T-cell (primary cell): Measurements from ENCODE around the gene VTI1A. TPM values are rescaled to one million over a fixed set of nuclear protein-coding genes. Genes with fewer than 3 reads are reported as not detected.

Experiments
- ATAC-seq, 4 experiments: fragments of 200-7000 bp in 3 of 4; fragments of 150-1000 bp in 1 of 4; cut with Tn5 transposase; replicated peaks in 1 of 4; 1 replicate in 3 of 4; 2 replicates in 1 of 4; pipeline ENCODE4 v1.10.0; 2021; ENCODE audit warnings: moderate library complexity in 3 of 4, mild to moderate bottlenecking in 2 of 4, moderate number of reproducible peaks in 1 of 4
- CTCF ChIA-PET, 2 donors: fragments of 300-600 bp; sonication (Branson Sonifier 250); formaldehyde crosslinking; loops; one replicate each; lab custom pipeline; 2022; ENCODE audit warnings: antibody characterized with exemption in 2 of 2; lab: Charles Lee
- POLR2A ChIA-PET, 2 donors: fragments of 300-600 bp; sonication (Branson Sonifier 250); formaldehyde crosslinking; loops; one replicate each; lab custom pipeline; 2022; ENCODE audit warnings: antibody characterized with exemption in 2 of 2; lab: Charles Lee
- DNase-seq, 35 experiments: peaks; one replicate each; pipeline versions ENCODE4 v3.0.0 to v3.0.0-alpha.2; 2013 to 2023
- H3K27ac ChIP-seq: one replicate; pipeline ENCODE4 v1.5.1; 2013; ENCODE audit warnings: low read length
- H3K27me3 ChIP-seq, 2 experiments: replicated peaks in 1 of 2; 1 replicate in 1 of 2; 2 replicates in 1 of 2; pipeline versions ENCODE4 v1.6.1 to v1.7.0; 2013; ENCODE audit warnings: low read length in 1 of 2, mixed read lengths in 1 of 2; ENCODE audit not compliant: control insufficient read depth in 2 of 2, insufficient read depth in 2 of 2; ENCODE audit errors: extremely low read depth in 1 of 2
- H3K36me3 ChIP-seq, 2 donors: 1 replicate in 1 of 2; 2 replicates in 1 of 2; pipeline versions ENCODE4 v1.6.1 to v1.7.0; 2013; ENCODE audit warnings: low read length in 1 of 2; ENCODE audit not compliant: control insufficient read depth in 2 of 2, insufficient read depth in 1 of 2; ENCODE audit errors: extremely low read depth in 1 of 2
- H3K4me1 ChIP-seq, 2 experiments: 1 replicate in 1 of 2; 2 replicates in 1 of 2; pipeline versions ENCODE4 v1.6.1 to v1.7.0; 2013; ENCODE audit warnings: low read length in 2 of 2, mixed read lengths in 1 of 2; ENCODE audit not compliant: insufficient read depth in 2 of 2, control insufficient read depth in 1 of 2; ENCODE audit errors: extremely low read depth in 1 of 2
- H3K4me3 ChIP-seq, 2 donors: 1 replicate in 1 of 2; 2 replicates in 1 of 2; pipeline versions ENCODE4 v1.5.1 to v1.7.0; 2013; ENCODE audit warnings: mild to moderate bottlenecking in 2 of 2, low read length in 1 of 2, moderate library complexity in 1 of 2; ENCODE audit not compliant: control insufficient read depth in 1 of 2; ENCODE audit errors: extremely low read depth in 1 of 2
- H3K9me3 ChIP-seq: 2 replicates; pipeline ENCODE4 v1.7.0; 2013
- H3K27ac Mint-ChIP-seq, 2 donors: one replicate each; pipeline ENCODE4 v1.8.0; 2020 to 2021; ENCODE audit warnings: mild to moderate bottlenecking in 2 of 2, mixed read lengths in 2 of 2
- H3K27me3 Mint-ChIP-seq, 2 donors: one replicate each; pipeline ENCODE4 v1.8.0; 2021 to 2022; ENCODE audit warnings: mixed read lengths in 2 of 2
- H3K36me3 Mint-ChIP-seq: one replicate; pipeline ENCODE4 v1.8.0; 2021; ENCODE audit warnings: mixed read lengths
- H3K4me1 Mint-ChIP-seq, 3 donors: one replicate each; pipeline ENCODE4 v1.8.0; 2020 to 2022; ENCODE audit warnings: mixed read lengths in 3 of 3, mild to moderate bottlenecking in 1 of 3
- H3K4me3 Mint-ChIP-seq, 3 donors: one replicate each; pipeline ENCODE4 v1.8.0; 2020 to 2022; ENCODE audit warnings: mild to moderate bottlenecking in 3 of 3, mixed read lengths in 3 of 3, moderate library complexity in 3 of 3
- H3K9me3 Mint-ChIP-seq, 3 donors: one replicate each; pipeline ENCODE4 v1.8.0; 2020 to 2022; ENCODE audit warnings: mixed read lengths in 3 of 3
- WGBS: methylation state at CpG from one replicate; pipeline ENCODE4 v1.1.5; 2013; ENCODE audit warnings: missing lambda C conversion rate; ENCODE audit not compliant: insufficient coverage; 5-methylcytosine and 5-hydroxymethylcytosine counted together
- total RNA-seq, 35 experiments: library from RNA in 6 of 35; stranded (reverse) in 6 of 35; fragments of 120-200 nt in 1 of 35; gene quantifications; one replicate each; pipeline versions ENCODE4 v1.2.1 to v1.2.4 and lab custom pipeline; 2013 to 2026

VTI1A gene
- total RNA-seq, 5 donors from 2014 or later (not counting 1 experiment from before 2014, with no cell fraction given), result 41.3 to 53.6 (median 43.5) TPM

- H3K4me1 Mint-ChIP-seq, result peaks cover 27 to 51% (median 42%) of the 10 kb centered on the region in 3 donors
- H3K27ac Mint-ChIP-seq, result no peak overlapping the region
- DNase-seq (no peak), ATAC-seq (no peak)
- Histone ChIP-seq H3K4me3 (no peak overlapping the region), H3K27ac (no peak overlapping the region), H3K27me3 (no peaks in the 10 kb centered on the region), H3K9me3 (no peaks in the 10 kb centered on the region), H3K4me1 (peaks cover 5 to 8% of the 10 kb centered on the region in 2 experiments), H3K36me3 (peaks cover 11 to 48% of the 10 kb centered on the region in 2 donors)
- H3K27me3 Mint-ChIP-seq, result no peaks in the 10 kb centered on the region
- WGBS, result 71% methylated on average over 1 of the region's 3 CpGs
- peaks cover 40% of the 10 kb centered on the region for H3K36me3 Mint-ChIP-seq
- ChIA-PET POLR2A (no interaction called here), CTCF (interaction anchor here (0.7 to 1.3 kb wide), 4 partner anchors 11 to 1862 kb away, joined by 3 to 4 read pairs (median 3); no protein-coding TSS in a partner anchor)
- H3K9me3 Mint-ChIP-seq, result no peaks in the 10 kb centered on the region
- H3K4me3 Mint-ChIP-seq, result no peak overlapping the region
These were observed 5.0 kb upstream of the VTI1A start for GRCh38 chr10:112442063-112442462.

DNA sequence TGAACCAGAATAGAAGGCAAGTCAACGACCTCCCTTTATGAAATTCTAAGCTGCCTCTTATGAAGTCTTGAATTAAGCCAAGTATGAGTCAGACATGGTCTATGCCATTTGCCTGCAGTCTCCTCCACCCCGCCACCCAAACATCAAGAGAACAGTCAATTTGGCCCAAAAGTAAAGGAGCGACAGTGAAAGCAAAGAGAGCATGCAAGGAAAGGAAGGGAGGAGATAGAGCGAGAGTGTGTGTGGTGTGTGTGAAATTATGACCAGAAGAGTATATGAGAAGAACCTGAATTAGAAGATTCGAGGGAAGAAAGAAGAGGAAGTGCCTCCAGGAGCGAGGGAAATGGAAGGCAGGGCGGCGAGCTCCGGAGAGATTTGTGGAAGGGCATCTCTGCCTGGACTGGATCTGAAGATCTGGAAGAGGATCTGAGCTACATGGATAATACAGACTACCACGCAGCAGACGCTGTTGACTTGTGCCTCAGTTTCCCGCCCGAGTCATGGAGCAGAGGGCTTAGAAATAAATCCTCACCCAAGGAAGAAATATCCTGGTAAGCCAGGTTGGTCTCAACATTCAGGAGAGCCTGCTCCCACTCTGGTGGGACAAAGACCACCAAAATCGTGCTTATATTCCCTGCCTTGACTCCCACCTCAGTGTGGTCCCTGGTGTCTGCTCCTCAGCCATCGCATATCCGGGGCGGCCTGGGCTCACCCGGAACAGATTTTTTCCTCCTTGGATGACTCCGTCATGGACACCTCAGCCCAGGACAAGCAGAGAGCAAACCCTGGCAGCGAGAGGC, 760 bp upstream of the VTI1A start:
- ATAC-seq, result peak in 3 of 4 experiments; percentile 66 to 71 (median 69)
- H3K36me3 Mint-ChIP-seq, result peaks cover 32% of the 10 kb centered on the region

DNA sequence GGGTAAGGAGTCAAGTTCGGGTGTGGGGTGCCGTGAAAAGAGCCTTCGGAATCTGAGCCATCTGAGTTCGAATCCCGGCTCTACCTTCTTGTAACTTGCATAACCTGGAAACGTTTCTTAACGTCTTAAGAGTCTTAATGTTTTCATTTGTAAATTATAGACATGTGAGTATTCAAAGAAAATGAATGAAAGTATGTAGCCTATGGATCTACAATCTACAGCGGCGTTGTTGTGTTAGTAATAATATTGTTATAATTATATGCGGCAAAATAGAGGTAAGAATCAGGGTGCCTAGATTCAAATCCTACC, 559 bp downstream of the VTI1A start:
- Histone ChIP-seq H3K9me3 (no peaks in the 10 kb centered on the region), H3K27me3 (no peaks in the 10 kb centered on the region), H3K27ac (peak overlapping the region; percentile 86), H3K4me1 (peaks cover 12 to 13% of the 10 kb centered on the region in 2 experiments), H3K4me3 (peak overlapping the region; percentile 94 to 99), H3K36me3 (peaks cover 0 to 9% of the 10 kb centered on the region in 2 donors)
- no peaks in the 10 kb centered on the region for H3K27me3 Mint-ChIP-seq
- ATAC-seq (no peak), DNase-seq (peak in 1 of 35 experiments; percentile 9)
- POLR2A ChIA-PET, result interaction anchor here in 1 of 2 donors (0.6 to 1.1 kb wide), 3 partner anchors 12 to 139 kb away, joined by 3 to 8 read pairs (median 3); no protein-coding TSS in a partner anchor
- peaks cover 48 to 67% (median 67%) of the 10 kb centered on the region in 3 donors for H3K4me1 Mint-ChIP-seq
- H3K4me3 Mint-ChIP-seq, result peak overlapping the region; percentile 91 to 98 (median 93)
- peak overlapping the region; percentile 85 to 99 for H3K27ac Mint-ChIP-seq
- WGBS, result 0% methylated on average over 3 of the region's 10 CpGs
- CTCF ChIA-PET, result interaction anchor here in 1 of 2 donors (1.3 to 1.8 kb wide), 2 partner anchors 24 to 72 kb away, joined by 3 to 11 read pairs; no protein-coding TSS in a partner anchor
- no peaks in the 10 kb centered on the region for H3K9me3 Mint-ChIP-seq
- H3K36me3 Mint-ChIP-seq, result peaks cover 22% of the 10 kb centered on the region

More for the DNA sequence above, 760 bp upstream of the VTI1A start:
- H3K27ac Mint-ChIP-seq, result peak overlapping the region; percentile 85 to 99
- WGBS, result 3% methylated on average over 18 of the region's 20 CpGs
- Histone ChIP-seq H3K4me1 (peaks cover 12 to 13% of the 10 kb centered on the region in 2 experiments), H3K27ac (peak overlapping the region; percentile 86), H3K27me3 (no peaks in the 10 kb centered on the region), H3K4me3 (peak overlapping the region; percentile 94 to 99), H3K36me3 (peaks cover 0 to 18% of the 10 kb centered on the region in 2 donors), H3K9me3 (no peaks in the 10 kb centered on the region)
- CTCF ChIA-PET, result interaction anchor here (1.3 to 1.9 kb wide), 3 partner anchors 10 to 70 kb away, joined by 3 to 11 read pairs (median 6); no protein-coding TSS in a partner anchor
- H3K4me3 Mint-ChIP-seq, result peak overlapping the region; percentile 91 to 98 (median 93)
- POLR2A ChIA-PET, result interaction anchor here in 1 of 2 donors (0.8 kb wide), 1 partner anchor 57 kb away, joined by 4 read pairs; no protein-coding TSS in a partner anchor
- peak in 3 of 35 experiments; percentile 2 to 20 (median 2) for DNase-seq
- peaks cover 45 to 75% (median 71%) of the 10 kb centered on the region in 3 donors for H3K4me1 Mint-ChIP-seq
- H3K27me3 Mint-ChIP-seq, result no peaks in the 10 kb centered on the region
- no peaks in the 10 kb centered on the region for H3K9me3 Mint-ChIP-seq

- H3K36me3 Mint-ChIP-seq, result peaks cover 15% of the 10 kb centered on the region
- peaks cover 45 to 66% (median 65%) of the 10 kb centered on the region in 3 donors for H3K4me1 Mint-ChIP-seq
- ATAC-seq (no peak), DNase-seq (no peak)
- Histone ChIP-seq H3K27me3 (no peaks in the 10 kb centered on the region), H3K36me3 (peaks cover 0 to 5% of the 10 kb centered on the region in 2 donors), H3K4me3 (no peak overlapping the region), H3K4me1 (peaks cover 12 to 13% of the 10 kb centered on the region in 2 experiments), H3K9me3 (no peaks in the 10 kb centered on the region), H3K27ac (no peak overlapping the region)
- peak overlapping the region in 1 of 2 donors; percentile 54 for H3K27ac Mint-ChIP-seq
- H3K27me3 Mint-ChIP-seq, result no peaks in the 10 kb centered on the region
- ChIA-PET POLR2A (interaction anchor here in 1 of 2 donors (0.6 kb wide), 1 partner anchor 19 kb away, joined by 3 read pairs; no protein-coding TSS in a partner anchor), CTCF (no interaction called here)
- WGBS, result no CpG with 5 or more reads among the region's 4 CpGs
- H3K4me3 Mint-ChIP-seq, result peak overlapping the region; percentile 91 to 98 (median 93)
- H3K9me3 Mint-ChIP-seq, result no peaks in the 10 kb centered on the region
These were observed 1.9 kb downstream of the VTI1A start for GRCh38 chr10:112448888-112449287.

GRCh38 chr10:112454910-112455779, 8.1 kb downstream of the VTI1A start:
- Histone ChIP-seq H3K9me3 (no peaks in the 10 kb centered on the region), H3K27ac (no peak overlapping the region), H3K36me3 (peaks cover 0 to 4% of the 10 kb centered on the region in 2 donors), H3K27me3 (no peaks in the 10 kb centered on the region), H3K4me3 (no peak overlapping the region), H3K4me1 (no peaks in the 10 kb centered on the region)
- H3K9me3 Mint-ChIP-seq, result no peaks in the 10 kb centered on the region
- H3K27me3 Mint-ChIP-seq, result no peaks in the 10 kb centered on the region
- ChIA-PET POLR2A (no interaction called here), CTCF (no interaction called here)
- no peak for DNase-seq
- WGBS, result 80% methylated on average over 1 of the region's 3 CpGs
- no peak overlapping the region for H3K4me3 Mint-ChIP-seq
- no peak for ATAC-seq
- H3K27ac Mint-ChIP-seq, result no peak overlapping the region
- peaks cover 2% of the 10 kb centered on the region for H3K36me3 Mint-ChIP-seq
- H3K4me1 Mint-ChIP-seq, result peaks cover 36 to 44% (median 43%) of the 10 kb centered on the region in 3 donors
